Measurements from ENCODE around the gene YLPM1.

DNA sequence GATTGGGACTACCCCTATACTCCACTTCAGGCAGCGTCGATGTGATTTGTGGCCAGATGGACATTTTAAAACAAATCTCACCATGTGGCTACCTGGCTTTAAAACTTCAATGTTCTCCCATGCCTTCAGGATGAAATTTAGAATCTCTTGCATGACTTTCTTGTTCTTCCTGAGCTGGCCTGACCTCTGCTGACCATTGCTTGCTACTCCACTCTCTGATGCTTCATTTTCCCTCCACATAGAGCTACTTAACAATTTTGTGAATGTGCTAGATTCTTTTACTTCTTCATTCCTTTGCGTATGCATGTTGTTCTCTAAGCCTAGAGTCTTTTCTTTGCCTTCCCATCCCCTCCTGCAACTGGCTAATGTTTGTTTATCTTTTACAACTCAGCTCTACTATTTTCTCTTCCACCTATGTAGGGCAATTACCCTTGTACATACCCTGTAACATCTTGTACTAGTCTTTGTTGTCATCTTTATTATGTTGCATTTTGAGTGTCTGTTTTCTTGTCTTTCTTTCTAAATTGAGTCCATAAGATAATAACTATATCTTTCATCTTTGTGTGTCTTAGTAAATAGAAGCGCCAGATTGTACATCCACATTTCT lies 41.2 kb downstream of the YLPM1 start:
- TF ChIP-seq, protein P1, sequence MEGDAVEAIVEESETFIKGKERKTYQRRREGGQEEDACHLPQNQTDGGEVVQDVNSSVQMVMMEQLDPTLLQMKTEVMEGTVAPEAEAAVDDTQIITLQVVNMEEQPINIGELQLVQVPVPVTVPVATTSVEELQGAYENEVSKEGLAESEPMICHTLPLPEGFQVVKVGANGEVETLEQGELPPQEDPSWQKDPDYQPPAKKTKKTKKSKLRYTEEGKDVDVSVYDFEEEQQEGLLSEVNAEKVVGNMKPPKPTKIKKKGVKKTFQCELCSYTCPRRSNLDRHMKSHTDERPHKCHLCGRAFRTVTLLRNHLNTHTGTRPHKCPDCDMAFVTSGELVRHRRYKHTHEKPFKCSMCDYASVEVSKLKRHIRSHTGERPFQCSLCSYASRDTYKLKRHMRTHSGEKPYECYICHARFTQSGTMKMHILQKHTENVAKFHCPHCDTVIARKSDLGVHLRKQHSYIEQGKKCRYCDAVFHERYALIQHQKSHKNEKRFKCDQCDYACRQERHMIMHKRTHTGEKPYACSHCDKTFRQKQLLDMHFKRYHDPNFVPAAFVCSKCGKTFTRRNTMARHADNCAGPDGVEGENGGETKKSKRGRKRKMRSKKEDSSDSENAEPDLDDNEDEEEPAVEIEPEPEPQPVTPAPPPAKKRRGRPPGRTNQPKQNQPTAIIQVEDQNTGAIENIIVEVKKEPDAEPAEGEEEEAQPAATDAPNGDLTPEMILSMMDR (IDR thresholded peaks at IDR 0.05), result peak; percentile 44
- no peak for TF ChIP-seq EZH2 (IDR thresholded peaks at IDR 0.05)
- no peak for TF ChIP-seq EZH2phosphoT487 (IDR thresholded peaks at IDR 0.05)

Data from neural progenitor cell (in vitro differentiated cells).